SK-N-MC (cell line): ENCODE measurements around the gene SLC4A1.
A peak's percentile ranks its signal among the peaks of the same experiment; 100 is the strongest.

ENCODE experiments used
- DNase-seq: peaks from one replicate; pipeline ENCODE4 v3.0.0-alpha.2; 2011; ENCODE audit warnings: low read depth, low spot score
- H3K27ac ChIP-seq: fragments of 200-600 bp; sonication (generic); 2 replicates; pipeline ENCODE4 v1.5.1; 2016; ENCODE audit warnings: mixed run types
- H3K36me3 ChIP-seq: fragments of 200-600 bp; sonication (generic); 2 replicates; pipeline ENCODE4 v1.6.1; 2017; ENCODE audit warnings: antibody characterized with exemption, low read length, mixed read lengths; ENCODE audit not compliant: insufficient read depth
- H3K4me3 ChIP-seq: fragments of 200-600 bp; sonication (generic); 2 replicates; pipeline ENCODE4 v1.5.1; 2016
- H3K9ac ChIP-seq: fragments of 200-600 bp; sonication (generic); 2 replicates; pipeline ENCODE4 v1.8.0; 2017; ENCODE audit warnings: mixed run types, mixed read lengths; ENCODE audit not compliant: insufficient read length
- H3K9me3 ChIP-seq: fragments of 200-600 bp; sonication (generic); 2 replicates; pipeline ENCODE4 v1.6.1; 2017; ENCODE audit warnings: low read depth, mild to moderate bottlenecking, antibody characterized with exemption, low read length, moderate library complexity, mixed read lengths
- EZH2 ChIP-seq: fragments of 200-600 bp; sonication (generic); IDR thresholded peaks from one replicate; pipeline ENCODE4 v1.6.1; 2017; ENCODE audit warnings: antibody characterized with exemption
- FOXP2 ChIP-seq: optimal IDR thresholded peaks from 2 replicates; pipeline ENCODE3; 2011; ENCODE audit warnings: mild to moderate bottlenecking, moderate library complexity; ENCODE audit not compliant: insufficient read depth; ENCODE audit errors: extremely low read length, control extremely low read depth
- POLR2AphosphoS5 ChIP-seq: IDR thresholded peaks from 2 replicates; pipeline ENCODE4 v1.6.1; 2012; ENCODE audit warnings: mild to moderate bottlenecking, low read depth, low read length, borderline replicate concordance

SLC4A1 gene

DNA sequence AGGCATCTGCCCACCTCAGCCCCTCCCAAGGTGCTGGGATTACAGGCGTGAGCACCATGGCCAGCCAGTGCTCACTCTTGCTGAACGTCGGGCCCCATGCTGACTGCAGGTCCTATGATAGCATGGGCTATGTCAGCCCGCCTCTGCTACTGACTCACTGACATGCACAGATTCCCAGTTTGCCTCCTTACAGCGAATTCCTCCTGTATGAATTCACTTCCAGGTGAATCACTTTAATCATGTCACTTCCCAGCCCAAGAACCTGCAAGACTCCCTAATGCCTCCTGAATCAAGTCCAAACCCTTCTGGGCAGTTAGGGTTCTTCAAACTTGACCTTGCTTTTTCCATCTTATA, 32.4 kb downstream of the SLC4A1 start:
- no peak for TF ChIP-seq POLR2AphosphoS5
- no peak for TF ChIP-seq FOXP2
- no peak for TF ChIP-seq EZH2

DNA sequence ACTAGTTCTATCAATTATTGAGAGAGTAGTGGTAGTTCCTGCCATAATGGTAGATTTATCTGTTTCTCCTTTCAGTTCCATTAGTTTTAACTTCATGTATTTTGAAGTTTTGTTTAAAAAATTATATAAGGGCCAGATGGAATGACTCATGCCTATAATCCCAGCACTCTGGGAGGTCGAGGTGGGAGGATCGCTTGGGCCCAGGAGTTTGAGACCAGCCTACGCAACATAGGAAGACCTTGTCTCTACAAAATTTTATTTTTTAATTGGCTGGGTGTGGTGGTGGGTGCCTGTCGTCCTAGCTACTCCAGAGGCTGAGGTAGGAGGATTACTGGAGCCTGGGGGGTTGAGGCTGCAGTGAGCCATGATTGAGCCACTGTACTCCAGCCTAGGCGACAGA, 34.4 kb downstream of the SLC4A1 start:
- no peak overlapping the region for H3K4me3 ChIP-seq
- TF ChIP-seq EZH2: no peak
- TF ChIP-seq FOXP2: no peak
- no peak for TF ChIP-seq POLR2AphosphoS5
- no peaks in the 10 kb centered on the region for H3K36me3 ChIP-seq
- DNase-seq: no peak
- no peak overlapping the region for H3K9ac ChIP-seq
- no peaks in the 10 kb centered on the region for H3K9me3 ChIP-seq
- no peak overlapping the region for H3K27ac ChIP-seq

More for the DNA sequence above, 32.4 kb downstream of the SLC4A1 start:
- H3K9me3 ChIP-seq: no peaks in the 10 kb centered on the region
- no peak for DNase-seq
- no peak overlapping the region for H3K27ac ChIP-seq
- H3K9ac ChIP-seq: no peak overlapping the region
- no peaks in the 10 kb centered on the region for H3K36me3 ChIP-seq
- no peak overlapping the region for H3K4me3 ChIP-seq

DNA sequence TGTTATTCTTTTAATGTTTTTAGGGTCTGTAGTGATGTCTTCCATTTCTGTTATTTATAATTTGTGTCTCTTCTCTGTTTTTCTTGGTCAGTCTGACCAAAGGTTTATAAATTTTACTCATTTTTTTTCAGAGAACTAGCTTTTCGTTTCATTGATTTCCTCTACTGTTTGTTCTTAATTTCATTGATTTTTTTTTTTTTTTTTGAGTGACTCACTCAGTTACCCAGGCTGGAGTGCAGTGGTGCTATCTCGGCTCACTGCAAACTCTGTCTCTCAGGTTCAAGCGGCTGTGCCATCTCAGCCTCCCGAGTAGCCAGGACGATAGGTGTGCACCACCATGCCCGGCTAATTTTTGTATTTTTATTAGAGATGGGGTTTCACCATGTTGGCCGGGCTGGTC, 35.9 kb downstream of the SLC4A1 start:
- no peak overlapping the region for H3K27ac ChIP-seq
- no peak overlapping the region for H3K9ac ChIP-seq
- no peak for DNase-seq
- no peaks in the 10 kb centered on the region for H3K36me3 ChIP-seq
- no peak overlapping the region for H3K4me3 ChIP-seq
- no peaks in the 10 kb centered on the region for H3K9me3 ChIP-seq
- no peak for TF ChIP-seq FOXP2
- TF ChIP-seq POLR2AphosphoS5: no peak
- no peak for TF ChIP-seq EZH2

DNA sequence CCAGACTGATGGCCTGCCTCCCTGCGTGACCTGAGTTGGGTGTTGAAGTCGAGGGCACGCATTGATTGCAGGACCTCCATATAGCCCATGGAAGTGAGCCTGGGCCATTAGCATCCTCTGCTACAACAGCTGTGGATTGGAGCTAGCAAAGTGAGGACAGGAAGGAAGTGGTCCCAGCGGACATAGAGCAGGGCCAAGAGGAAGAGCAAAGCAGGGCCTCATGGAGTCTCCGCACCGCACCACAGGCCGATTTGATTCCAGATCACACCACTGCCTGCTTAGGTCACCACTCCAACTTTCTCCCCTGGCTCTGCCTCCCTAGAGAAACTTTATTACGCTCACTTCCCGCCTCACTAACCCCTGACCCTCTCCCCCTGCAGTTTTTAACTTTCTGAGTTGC, 37.8 kb downstream of the SLC4A1 start:
- TF ChIP-seq FOXP2 (no peak), EZH2 (no peak), POLR2AphosphoS5 (no peak)
- no peaks in the 10 kb centered on the region for H3K9me3 ChIP-seq
- no peaks in the 10 kb centered on the region for H3K36me3 ChIP-seq
- H3K9ac ChIP-seq: no peak overlapping the region
- no peak for DNase-seq
- no peak overlapping the region for H3K4me3 ChIP-seq
- H3K27ac ChIP-seq: no peak overlapping the region

DNA sequence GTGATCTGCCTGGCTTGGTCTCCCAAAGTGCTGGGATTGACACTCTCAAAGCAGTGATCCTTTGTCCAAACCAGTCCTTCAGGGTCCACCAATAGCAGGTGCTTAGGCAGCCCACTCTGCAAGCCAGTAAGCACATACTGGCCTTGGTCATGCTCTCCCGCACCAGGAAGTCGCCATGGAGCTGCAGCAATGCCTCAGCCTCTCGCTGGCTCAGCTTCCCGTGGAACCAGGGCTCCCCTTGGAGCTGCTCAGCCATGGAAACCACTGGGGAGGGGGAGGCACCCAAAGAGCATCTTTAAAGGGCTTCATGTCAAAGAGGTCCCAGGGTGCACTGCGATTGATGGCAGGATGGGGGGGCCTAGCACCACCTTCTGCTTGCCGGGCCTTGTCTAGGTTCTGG, 38.8 kb downstream of the SLC4A1 start:
- Histone ChIP-seq H3K9ac (no peak overlapping the region), H3K36me3 (no peaks in the 10 kb centered on the region), H3K4me3 (no peak overlapping the region), H3K27ac (no peak overlapping the region), H3K9me3 (no peaks in the 10 kb centered on the region)
- no peak for DNase-seq
- TF ChIP-seq POLR2AphosphoS5 (no peak), FOXP2 (no peak), EZH2 (no peak)

DNA sequence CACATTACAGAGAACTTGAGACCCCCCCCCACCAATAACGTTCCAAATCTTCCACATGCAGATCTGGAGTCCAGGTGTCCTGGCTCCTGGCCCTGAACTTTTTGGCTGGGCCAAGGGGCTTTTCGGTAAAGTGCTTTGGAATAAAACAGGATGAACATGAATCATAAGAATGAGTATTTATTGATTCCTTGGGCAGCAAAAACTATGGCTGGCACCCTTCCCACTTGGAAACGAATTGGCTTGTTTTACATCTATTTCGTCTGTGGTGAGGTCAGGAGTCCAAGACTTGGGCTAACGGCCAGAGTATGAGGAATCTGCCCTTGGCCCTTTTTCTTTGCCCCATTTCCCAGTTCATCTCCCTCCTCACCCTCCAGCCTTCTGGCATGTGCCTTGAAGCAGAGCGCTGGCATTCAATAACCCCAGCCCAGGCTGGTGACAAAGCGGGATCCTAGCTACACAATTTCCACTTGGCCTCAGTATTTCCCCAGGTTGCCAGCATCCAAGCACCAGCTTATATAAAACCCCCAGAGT, 44.3 kb downstream of the SLC4A1 start:
- Histone ChIP-seq H3K9ac (no peak overlapping the region), H3K36me3 (no peaks in the 10 kb centered on the region), H3K4me3 (no peak overlapping the region), H3K9me3 (no peaks in the 10 kb centered on the region), H3K27ac (no peak overlapping the region)
- TF ChIP-seq POLR2AphosphoS5: no peak
- TF ChIP-seq EZH2: no peak
- TF ChIP-seq FOXP2: no peak
- no peak for DNase-seq

DNA sequence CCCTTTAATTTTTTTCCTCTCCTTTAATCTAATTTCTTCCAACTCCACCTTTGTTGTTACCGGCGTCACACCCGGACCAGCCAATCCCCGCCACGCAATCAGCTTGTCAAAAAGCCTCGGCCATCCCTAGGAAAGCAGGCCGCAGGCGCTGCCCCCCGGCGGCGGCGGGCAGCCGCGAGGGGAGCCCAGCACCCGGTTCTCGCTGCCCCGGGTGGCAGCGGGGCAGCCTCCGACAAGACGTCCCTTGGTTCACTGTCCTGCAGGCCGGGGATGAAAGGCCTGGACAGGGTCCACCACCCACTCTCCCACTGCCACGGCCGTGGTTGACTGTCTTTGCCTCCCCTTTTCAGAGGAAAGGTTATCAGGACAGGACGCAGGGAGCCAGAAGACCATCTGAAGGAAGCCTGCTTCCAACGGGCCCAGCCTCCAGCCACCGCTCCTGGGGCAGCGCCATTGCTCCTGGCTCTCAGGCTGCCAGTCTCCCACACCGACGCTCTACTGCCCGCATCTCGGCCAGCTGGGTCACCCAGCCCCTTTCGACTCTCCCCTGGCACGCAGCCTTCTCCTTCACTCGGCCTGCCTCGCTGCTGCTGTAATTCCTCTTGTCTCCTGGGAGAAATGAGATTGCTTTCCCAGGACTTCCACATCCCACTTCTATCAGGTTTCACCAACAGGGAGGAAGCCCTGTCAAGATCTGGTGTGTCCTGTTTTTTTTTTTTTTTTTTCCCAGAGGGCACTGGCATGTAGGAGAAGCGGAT, 45.6 kb downstream of the SLC4A1 start:
- Histone ChIP-seq H3K4me3 (peak overlapping the region; percentile 98), H3K9me3 (no peaks in the 10 kb centered on the region), H3K9ac (no peak overlapping the region), H3K36me3 (peaks cover 4% of the 10 kb centered on the region; the same call in 1 of the 2 replicates), H3K27ac (peak overlapping the region; percentile 90; the same call in 1 of the 2 replicates)
- TF ChIP-seq FOXP2 (no peak), POLR2AphosphoS5 (no peak), EZH2 (no peak)
- no peak for DNase-seq

DNA sequence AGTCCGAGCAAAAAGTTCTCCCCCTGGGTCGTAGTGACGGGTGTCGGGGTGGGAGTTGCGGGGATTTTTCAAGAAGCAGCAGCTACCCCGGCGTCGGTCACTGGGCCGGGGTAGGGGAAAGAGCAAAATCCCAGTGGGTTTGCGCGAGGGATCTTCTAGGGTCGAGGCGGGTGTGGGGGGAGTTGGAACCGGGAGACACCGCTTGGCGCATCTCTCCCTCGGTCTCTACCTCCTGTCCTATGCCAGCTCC, 46.1 kb downstream of the SLC4A1 start:
- Histone ChIP-seq H3K4me3 (peak overlapping the region; percentile 98), H3K9ac (peak overlapping the region; percentile 99), H3K36me3 (peaks cover 9% of the 10 kb centered on the region), H3K27ac (peak overlapping the region; percentile 90), H3K9me3 (no peaks in the 10 kb centered on the region)
- DNase-seq: no peak
- TF ChIP-seq EZH2: no peak
- TF ChIP-seq POLR2AphosphoS5: peak; percentile 50
- TF ChIP-seq FOXP2: no peak

DNA sequence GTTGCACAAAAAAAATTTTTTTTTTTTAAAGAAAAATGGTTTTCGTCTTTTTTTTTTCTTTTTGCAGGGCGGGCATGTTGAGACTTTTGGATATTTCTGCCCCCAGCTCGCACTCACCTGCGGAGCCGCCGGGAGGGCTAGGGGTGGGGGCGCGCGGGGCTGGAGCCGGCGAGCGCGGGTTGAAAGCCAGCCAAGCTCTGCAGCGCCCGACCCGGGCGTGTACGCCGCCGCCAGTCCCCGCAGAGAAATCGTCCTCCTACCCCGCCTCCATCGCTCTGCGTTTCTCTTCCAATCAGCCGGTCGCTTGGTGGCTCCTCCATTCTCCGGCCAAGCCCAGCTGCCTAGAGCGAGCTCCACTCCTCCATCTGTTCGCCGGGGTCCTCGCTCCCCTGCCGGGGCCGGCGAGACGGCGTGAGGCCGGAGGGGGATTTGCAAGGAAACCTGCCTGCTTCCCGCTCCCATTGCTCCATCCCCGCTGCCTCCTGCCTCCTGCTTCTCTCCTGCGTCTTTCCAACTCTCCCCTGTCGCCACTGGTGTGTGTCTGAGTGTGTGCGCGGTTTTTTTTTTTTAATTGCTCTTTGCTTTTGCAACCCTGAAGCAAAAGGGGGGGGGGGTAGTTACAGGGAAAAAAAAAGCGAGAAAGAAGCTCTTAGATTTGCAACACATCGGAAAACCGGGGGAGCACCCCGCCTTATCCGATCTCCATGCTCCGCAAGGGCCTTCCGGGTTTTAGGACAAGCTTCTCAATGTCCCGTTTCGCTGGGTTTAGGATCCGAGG, 46.7 kb downstream of the SLC4A1 start:
- Histone ChIP-seq H3K9ac (peak overlapping the region; percentile 99), H3K9me3 (no peaks in the 10 kb centered on the region), H3K27ac (peak overlapping the region; percentile 90), H3K4me3 (peak overlapping the region; percentile 98), H3K36me3 (peaks cover 14% of the 10 kb centered on the region)
- TF ChIP-seq POLR2AphosphoS5 (peak; percentile 52; the same call in 1 of the 2 replicates), EZH2 (no peak)
- DNase-seq: no peak
